GM12878 (cell line): ENCODE results near the gene CAPN7.

Source experiments
- ATF7 ChIP-seq: fragments of 450-650 bp; IDR thresholded peaks from 2 replicates; pipeline ENCODE4 v1.6.1; 2016; ENCODE audit warnings: low read depth, mild to moderate bottlenecking
- CHD2 ChIP-seq: IDR thresholded peaks from 2 replicates; pipeline ENCODE4 v1.6.1; 2011; ENCODE audit warnings: low read depth, low read length, improper control_type of control experiment, borderline replicate concordance
- JUND ChIP-seq: IDR thresholded peaks from 2 replicates; pipeline ENCODE4 v1.6.1; 2012; ENCODE audit warnings: low read depth, mild to moderate bottlenecking, low read length, improper control_type of control experiment, moderate library complexity
- KAT2A ChIP-seq: conservative IDR thresholded peaks from 2 replicates; pipeline ENCODE4 v1.6.1; 2011; ENCODE audit warnings: low read depth, low read length; ENCODE audit not compliant: control insufficient read depth
- SP1 ChIP-seq: IDR thresholded peaks from one replicate; pipeline ENCODE4 v1.6.1; 2011; ENCODE audit warnings: low read depth, low read length
- TF ChIP-seq, protein P1 (sequence below): IDR thresholded peaks from 2 replicates; pipeline ENCODE4 v1.6.1; 2012; ENCODE audit warnings: improper control_type of control experiment, low read depth, low read length; ENCODE audit not compliant: insufficient replicate concordance
- TF ChIP-seq, protein P2 (sequence below), 3 experiments: IDR thresholded peaks in 2 of 3; conservative IDR thresholded peaks in 1 of 3; 2 replicates each; pipeline ENCODE4 v1.5.1; 2011; ENCODE audit warnings: low read depth in 3 of 3, low read length in 3 of 3, mild to moderate bottlenecking in 3 of 3, control low read depth in 2 of 3, moderate library complexity in 2 of 3, inconsistent platforms in 1 of 3, mixed read lengths in 1 of 3; ENCODE audit not compliant: control insufficient read depth in 2 of 3, insufficient read depth in 1 of 3; ENCODE audit errors: extremely low read depth in 1 of 3

DNA sequence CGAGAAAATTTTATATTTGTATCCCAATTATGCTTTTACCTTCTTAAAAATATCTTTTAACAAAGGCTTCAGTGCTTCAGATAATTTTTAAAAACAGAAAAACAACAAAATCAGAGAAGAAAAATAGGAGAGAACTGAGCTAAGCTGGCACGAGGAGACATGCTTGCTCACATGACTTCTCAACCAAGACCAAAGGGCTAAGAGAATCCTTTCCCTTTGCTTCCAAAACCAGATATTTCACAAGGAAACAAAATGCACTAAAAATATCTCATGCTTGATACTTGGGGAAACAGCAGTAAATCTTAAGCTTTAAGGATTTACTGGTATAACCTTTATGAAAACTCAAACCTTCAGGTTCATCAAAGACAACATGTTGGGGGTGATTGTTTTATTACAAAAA is 58.4 kb downstream of the CAPN7 start:
- TF ChIP-seq, protein P1, sequence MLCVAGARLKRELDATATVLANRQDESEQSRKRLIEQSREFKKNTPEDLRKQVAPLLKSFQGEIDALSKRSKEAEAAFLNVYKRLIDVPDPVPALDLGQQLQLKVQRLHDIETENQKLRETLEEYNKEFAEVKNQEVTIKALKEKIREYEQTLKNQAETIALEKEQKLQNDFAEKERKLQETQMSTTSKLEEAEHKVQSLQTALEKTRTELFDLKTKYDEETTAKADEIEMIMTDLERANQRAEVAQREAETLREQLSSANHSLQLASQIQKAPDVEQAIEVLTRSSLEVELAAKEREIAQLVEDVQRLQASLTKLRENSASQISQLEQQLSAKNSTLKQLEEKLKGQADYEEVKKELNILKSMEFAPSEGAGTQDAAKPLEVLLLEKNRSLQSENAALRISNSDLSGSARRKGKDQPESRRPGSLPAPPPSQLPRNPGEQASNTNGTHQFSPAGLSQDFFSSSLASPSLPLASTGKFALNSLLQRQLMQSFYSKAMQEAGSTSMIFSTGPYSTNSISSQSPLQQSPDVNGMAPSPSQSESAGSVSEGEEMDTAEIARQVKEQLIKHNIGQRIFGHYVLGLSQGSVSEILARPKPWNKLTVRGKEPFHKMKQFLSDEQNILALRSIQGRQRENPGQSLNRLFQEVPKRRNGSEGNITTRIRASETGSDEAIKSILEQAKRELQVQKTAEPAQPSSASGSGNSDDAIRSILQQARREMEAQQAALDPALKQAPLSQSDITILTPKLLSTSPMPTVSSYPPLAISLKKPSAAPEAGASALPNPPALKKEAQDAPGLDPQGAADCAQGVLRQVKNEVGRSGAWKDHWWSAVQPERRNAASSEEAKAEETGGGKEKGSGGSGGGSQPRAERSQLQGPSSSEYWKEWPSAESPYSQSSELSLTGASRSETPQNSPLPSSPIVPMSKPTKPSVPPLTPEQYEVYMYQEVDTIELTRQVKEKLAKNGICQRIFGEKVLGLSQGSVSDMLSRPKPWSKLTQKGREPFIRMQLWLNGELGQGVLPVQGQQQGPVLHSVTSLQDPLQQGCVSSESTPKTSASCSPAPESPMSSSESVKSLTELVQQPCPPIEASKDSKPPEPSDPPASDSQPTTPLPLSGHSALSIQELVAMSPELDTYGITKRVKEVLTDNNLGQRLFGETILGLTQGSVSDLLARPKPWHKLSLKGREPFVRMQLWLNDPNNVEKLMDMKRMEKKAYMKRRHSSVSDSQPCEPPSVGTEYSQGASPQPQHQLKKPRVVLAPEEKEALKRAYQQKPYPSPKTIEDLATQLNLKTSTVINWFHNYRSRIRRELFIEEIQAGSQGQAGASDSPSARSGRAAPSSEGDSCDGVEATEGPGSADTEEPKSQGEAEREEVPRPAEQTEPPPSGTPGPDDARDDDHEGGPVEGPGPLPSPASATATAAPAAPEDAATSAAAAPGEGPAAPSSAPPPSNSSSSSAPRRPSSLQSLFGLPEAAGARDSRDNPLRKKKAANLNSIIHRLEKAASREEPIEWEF: no peak
- TF ChIP-seq, protein P2, sequence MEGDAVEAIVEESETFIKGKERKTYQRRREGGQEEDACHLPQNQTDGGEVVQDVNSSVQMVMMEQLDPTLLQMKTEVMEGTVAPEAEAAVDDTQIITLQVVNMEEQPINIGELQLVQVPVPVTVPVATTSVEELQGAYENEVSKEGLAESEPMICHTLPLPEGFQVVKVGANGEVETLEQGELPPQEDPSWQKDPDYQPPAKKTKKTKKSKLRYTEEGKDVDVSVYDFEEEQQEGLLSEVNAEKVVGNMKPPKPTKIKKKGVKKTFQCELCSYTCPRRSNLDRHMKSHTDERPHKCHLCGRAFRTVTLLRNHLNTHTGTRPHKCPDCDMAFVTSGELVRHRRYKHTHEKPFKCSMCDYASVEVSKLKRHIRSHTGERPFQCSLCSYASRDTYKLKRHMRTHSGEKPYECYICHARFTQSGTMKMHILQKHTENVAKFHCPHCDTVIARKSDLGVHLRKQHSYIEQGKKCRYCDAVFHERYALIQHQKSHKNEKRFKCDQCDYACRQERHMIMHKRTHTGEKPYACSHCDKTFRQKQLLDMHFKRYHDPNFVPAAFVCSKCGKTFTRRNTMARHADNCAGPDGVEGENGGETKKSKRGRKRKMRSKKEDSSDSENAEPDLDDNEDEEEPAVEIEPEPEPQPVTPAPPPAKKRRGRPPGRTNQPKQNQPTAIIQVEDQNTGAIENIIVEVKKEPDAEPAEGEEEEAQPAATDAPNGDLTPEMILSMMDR (IDR thresholded peaks at IDR 0.05 in 2 of 3, conservative IDR thresholded peaks at IDR 0.05 in 1 of 3; ENCODE audit: control insufficient read depth in 2 of 3, extremely low read depth in 1 of 3, insufficient read depth in 1 of 3, low read depth in 3 of 3, low read length in 3 of 3): no peak
- TF ChIP-seq SP1: no peak
- TF ChIP-seq ATF7: no peak
- no peak for TF ChIP-seq JUND
- no peak for TF ChIP-seq CHD2
- TF ChIP-seq KAT2A: no peak
